ENCODE results near the gene KIF26B. TPM values are rescaled to one million over a fixed set of nuclear protein-coding genes. Genes with fewer than 3 reads are reported as not detected.

The KIF26B gene
- total RNA-seq, 4 donors from 2014 or later: 0.20 to 0.79 (median 0.41) TPM; not detected in 1

- H3K4me3 ChIP-seq: no peak overlapping the region
- H3K36me3 ChIP-seq: no peaks in the 10 kb centered on the region
- peaks cover 3% of the 10 kb centered on the region for H3K27me3 ChIP-seq
- no peak overlapping the region for H3K27ac ChIP-seq
- H3K9me3 ChIP-seq: no peaks in the 10 kb centered on the region
- intact Hi-C loops (cut with DNase I; ENCODE audit: low total_unique reads) (no loop called here), in situ Hi-C loops (cut with MboI; ENCODE audit: low pct_ligation_motif_present in 1 of 4, low pct_unique_long_range_greater_than_20kb in 1 of 4, low sequenced_read_pairs in 3 of 4) (no loop called here)
- no peak for DNase-seq
- 75 to 88% methylated on average over 2 of the region's 2 CpGs for WGBS, 2 donors (ENCODE audit: low coverage in 1 of 2)
- no peaks in the 10 kb centered on the region for H3K4me1 ChIP-seq
- TF ChIP-seq, protein P1, sequence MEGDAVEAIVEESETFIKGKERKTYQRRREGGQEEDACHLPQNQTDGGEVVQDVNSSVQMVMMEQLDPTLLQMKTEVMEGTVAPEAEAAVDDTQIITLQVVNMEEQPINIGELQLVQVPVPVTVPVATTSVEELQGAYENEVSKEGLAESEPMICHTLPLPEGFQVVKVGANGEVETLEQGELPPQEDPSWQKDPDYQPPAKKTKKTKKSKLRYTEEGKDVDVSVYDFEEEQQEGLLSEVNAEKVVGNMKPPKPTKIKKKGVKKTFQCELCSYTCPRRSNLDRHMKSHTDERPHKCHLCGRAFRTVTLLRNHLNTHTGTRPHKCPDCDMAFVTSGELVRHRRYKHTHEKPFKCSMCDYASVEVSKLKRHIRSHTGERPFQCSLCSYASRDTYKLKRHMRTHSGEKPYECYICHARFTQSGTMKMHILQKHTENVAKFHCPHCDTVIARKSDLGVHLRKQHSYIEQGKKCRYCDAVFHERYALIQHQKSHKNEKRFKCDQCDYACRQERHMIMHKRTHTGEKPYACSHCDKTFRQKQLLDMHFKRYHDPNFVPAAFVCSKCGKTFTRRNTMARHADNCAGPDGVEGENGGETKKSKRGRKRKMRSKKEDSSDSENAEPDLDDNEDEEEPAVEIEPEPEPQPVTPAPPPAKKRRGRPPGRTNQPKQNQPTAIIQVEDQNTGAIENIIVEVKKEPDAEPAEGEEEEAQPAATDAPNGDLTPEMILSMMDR (IDR thresholded peaks at IDR 0.05): no peak
- TF ChIP-seq POLR2A (IDR thresholded peaks at IDR 0.05) (no peak), POLR2AphosphoS5 (IDR thresholded peaks at IDR 0.05) (no peak), EP300 (IDR thresholded peaks at IDR 0.05; ENCODE audit: low read depth) (no peak)
These were observed 266.1 kb downstream of the KIF26B start for GRCh38 chr1:245420926-245421325.

DNA sequence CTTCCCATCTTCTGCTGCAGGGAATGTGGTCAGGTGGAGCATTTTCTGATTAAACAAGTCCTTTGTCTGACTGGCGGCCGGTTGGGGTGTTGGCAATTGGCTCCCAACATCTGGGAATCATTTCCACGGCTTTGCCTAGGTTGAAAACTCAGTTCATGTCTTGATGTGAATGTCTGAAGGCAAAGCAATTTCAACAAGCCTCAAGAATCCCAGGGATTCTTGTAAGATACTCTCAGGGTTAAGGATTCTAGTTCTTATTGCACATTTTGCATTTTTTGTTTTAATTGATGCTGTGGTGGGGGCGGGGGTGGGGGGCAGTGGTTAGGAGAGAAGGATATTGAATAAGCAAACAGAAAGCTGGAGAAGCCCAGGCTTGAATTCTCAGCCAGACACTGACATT lies 273.9 kb downstream of the KIF26B start:
- in situ Hi-C loops (cut with MboI; ENCODE audit: low pct_ligation_motif_present in 1 of 4, low pct_unique_long_range_greater_than_20kb in 1 of 4, low sequenced_read_pairs in 3 of 4): no loop called here
- Histone ChIP-seq H3K27me3 (no peaks in the 10 kb centered on the region), H3K9me3 (no peaks in the 10 kb centered on the region), H3K27ac (no peak overlapping the region), H3K36me3 (no peaks in the 10 kb centered on the region), H3K4me1 (no peaks in the 10 kb centered on the region), H3K4me3 (no peak overlapping the region)
- no peak for DNase-seq
- WGBS, 2 donors (ENCODE audit: low coverage in 1 of 2): 29 to 65% methylated on average over 1 to 4 of the region's 4 CpGs
- intact Hi-C loops (cut with DNase I; ENCODE audit: low total_unique reads): no loop called here
- TF ChIP-seq EP300 (IDR thresholded peaks at IDR 0.05; ENCODE audit: low read depth) (no peak), POLR2AphosphoS5 (IDR thresholded peaks at IDR 0.05) (no peak), POLR2A (IDR thresholded peaks at IDR 0.05) (no peak)
- TF ChIP-seq, protein P1 (IDR thresholded peaks at IDR 0.05): no peak

DNA sequence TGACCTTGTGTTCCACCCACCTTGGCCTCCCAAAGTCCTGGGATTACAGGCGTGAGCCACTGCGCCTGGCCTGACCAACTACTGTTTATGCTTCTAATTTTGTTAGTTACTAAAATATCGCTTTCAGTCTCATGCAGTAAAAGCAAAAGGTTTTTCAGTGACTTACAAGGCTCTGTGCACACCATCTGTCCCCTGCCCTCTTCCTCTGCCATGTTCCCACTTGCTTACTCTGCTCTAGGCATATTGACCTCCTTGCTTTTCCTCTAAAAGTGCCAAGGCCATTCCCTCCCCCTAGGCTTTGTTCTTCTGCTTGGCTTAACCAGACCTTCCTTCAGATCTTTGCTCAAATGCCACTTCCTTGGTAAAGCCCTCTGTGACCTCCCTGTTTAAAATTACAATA lies 276.9 kb downstream of the KIF26B start:
- no peak overlapping the region for H3K4me3 ChIP-seq
- no peaks in the 10 kb centered on the region for H3K36me3 ChIP-seq
- peaks cover 6% of the 10 kb centered on the region for H3K27me3 ChIP-seq
- intact Hi-C loops (cut with DNase I; ENCODE audit: low total_unique reads) (no loop called here), in situ Hi-C loops (cut with MboI; ENCODE audit: low pct_ligation_motif_present in 1 of 4, low pct_unique_long_range_greater_than_20kb in 1 of 4, low sequenced_read_pairs in 3 of 4) (no loop called here)
- 68 to 95% methylated on average over 3 of the region's 3 CpGs for WGBS, 2 donors (ENCODE audit: low coverage in 1 of 2)
- no peak overlapping the region for H3K27ac ChIP-seq
- no peaks in the 10 kb centered on the region for H3K4me1 ChIP-seq
- H3K9me3 ChIP-seq: no peaks in the 10 kb centered on the region
- TF ChIP-seq, protein P1 (IDR thresholded peaks at IDR 0.05): no peak
- TF ChIP-seq EP300 (IDR thresholded peaks at IDR 0.05; ENCODE audit: low read depth) (no peak), POLR2AphosphoS5 (IDR thresholded peaks at IDR 0.05) (no peak), POLR2A (IDR thresholded peaks at IDR 0.05) (no peak)
- DNase-seq: no peak

- intact Hi-C loops (cut with DNase I; ENCODE audit: low total_unique reads): no loop called here
These were observed 277.6 kb downstream of the KIF26B start for GRCh38 chr1:245432228-245432875.

More at GRCh38 chr1:245432228-245432875, 277.6 kb downstream of the KIF26B start:
- Histone ChIP-seq H3K9me3 (no peaks in the 10 kb centered on the region), H3K27me3 (peaks cover 10% of the 10 kb centered on the region), H3K27ac (no peak overlapping the region), H3K4me3 (no peak overlapping the region), H3K36me3 (no peaks in the 10 kb centered on the region), H3K4me1 (no peaks in the 10 kb centered on the region)
- TF ChIP-seq POLR2A (IDR thresholded peaks at IDR 0.05): no peak
- TF ChIP-seq, protein P1 (IDR thresholded peaks at IDR 0.05): no peak
- TF ChIP-seq POLR2AphosphoS5 (IDR thresholded peaks at IDR 0.05): no peak
- TF ChIP-seq EP300 (IDR thresholded peaks at IDR 0.05; ENCODE audit: low read depth): no peak
- DNase-seq: no peak
- in situ Hi-C loops (cut with MboI; ENCODE audit: low pct_ligation_motif_present in 1 of 4, low pct_unique_long_range_greater_than_20kb in 1 of 4, low sequenced_read_pairs in 3 of 4): no loop called here
- 82% methylated on average over 7 to 9 of the region's 9 CpGs for WGBS, 2 donors (ENCODE audit: low coverage in 1 of 2)

Measured in transverse colon (tissue), 4 donors.